Inferior parietal cortex (tissue), 1 donor: ENCODE measurements around the gene RNF212B.
"Not testable (repeated sequence)": the region's sequence is repeated elsewhere in the genome, so short reads cannot be mapped to it uniquely, and the experiment has no call there.

Experiments used
- DNase-seq: peaks from one replicate; pipeline ENCODE4 v3.0.0-alpha.2; 2016; ENCODE audit errors: extremely low spot score

RNF212B gene

DNA sequence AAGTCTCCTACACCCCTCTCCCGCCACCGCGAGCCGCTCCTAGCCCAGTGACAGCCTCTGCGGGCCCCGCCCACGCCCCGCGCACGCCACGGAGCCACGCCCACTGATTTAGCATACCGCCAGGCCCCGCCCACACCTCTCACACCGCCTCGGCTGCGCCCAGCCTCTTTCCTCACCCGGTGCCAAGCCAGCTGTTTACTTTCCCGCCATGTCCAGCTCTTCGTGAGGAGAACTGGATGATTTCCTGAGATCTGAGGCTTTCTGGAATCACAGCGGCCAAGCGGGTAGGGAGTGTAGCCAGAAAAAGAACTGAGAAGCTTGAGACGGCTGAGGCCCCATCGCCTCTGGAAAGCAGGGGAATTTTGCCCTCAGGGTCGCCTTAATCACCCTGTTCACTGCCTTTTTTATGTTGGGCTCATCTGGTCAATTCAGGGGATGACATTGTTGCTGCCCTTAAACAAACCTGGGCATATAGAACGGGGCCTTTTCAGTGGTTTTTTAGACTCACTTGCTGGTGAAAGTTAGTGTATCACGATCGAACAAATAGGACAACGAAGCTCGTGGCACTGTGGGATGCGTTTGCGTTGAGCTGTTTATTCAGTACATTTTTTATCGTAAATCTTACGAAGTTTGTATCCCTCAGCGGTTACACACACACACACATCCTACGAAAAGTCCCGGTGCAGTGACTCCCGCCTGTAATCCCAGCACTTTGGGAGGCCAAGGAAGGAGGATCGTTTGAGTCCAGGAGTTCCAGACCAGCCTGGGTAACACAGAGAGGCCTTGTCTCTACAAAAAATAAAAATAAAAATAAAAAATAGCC, at the start of gene RNF212B:
TSS of gene RNF212B (plus strand) at position 165 of the 823 bp plus-strand sequence. CDS start 2,410 bp downstream, outside the sequence.
- peak; percentile 71 for DNase-seq

GRCh38 chr14:23193432-23193831, 44.3 kb upstream of the RNF212B start:
- DNase-seq, result no peak

DNA sequence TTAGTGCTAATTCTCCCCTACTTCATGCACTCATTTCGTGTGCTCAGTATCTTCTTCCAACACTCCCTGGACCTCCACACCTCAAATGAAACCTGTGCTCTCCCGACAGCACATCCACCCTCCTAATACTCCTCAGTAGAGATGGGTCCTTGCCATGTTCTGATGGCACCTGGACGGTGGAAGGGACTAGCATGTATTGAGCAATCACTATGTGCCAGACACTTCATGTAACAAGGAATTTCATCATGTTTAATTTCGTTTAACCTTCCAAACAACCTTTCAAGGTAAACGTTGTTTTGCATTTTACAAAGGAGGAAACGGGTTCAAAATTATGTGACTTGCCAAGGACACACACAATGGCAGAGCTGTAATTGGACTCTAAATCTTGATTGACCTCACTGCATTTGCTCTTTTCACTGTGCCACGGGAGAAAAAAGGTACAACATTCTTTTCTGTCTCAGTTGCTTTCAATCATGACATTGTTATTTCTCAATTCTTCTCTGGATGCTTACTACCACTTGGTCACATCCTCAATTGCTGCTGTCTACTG, 42.1 kb upstream of the RNF212B start:
- DNase-seq, result no peak

DNA sequence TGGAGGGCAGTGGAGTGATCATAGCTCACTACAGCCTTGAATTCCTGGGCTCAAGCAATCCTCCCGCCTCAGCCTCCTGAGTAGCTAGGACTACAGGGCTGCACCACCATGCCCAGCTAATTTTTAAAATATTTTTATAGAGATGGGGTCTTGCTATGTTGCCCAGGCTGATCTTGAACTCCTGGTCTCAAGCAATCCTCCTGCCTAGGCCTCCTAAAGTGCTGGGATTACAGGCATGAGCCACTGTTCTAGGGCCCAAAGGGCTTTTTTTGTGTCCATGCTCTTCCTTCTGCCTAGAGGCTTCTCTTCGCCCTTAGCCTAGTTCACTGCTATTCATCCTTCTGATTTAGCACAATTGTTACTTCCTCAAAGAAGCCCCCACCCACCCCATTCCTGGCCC, 41.2 kb upstream of the RNF212B start:
- not testable (repeated sequence) for DNase-seq

GRCh38 chr14:23199141-23199540, 38.6 kb upstream of the RNF212B start:
- not testable (repeated sequence) for DNase-seq

DNA sequence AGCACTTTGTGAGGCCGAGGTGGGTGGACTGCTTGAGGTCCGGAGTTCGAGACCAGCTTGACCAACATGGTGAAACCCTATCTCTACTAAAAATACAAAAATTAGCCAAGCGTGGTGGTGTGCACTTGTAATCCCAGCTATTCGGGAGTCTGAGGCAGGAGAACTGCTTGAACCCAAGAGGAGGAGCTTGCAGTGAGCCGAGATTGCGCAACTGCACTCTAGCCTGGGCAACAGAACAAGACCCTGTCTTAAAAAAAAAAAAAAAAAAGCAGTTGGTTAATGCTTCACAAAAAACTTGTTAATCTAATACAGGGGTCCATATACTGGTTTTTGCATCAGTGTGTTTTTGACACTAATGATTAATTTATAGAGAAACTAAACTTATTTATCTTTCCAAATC, 35.7 kb upstream of the RNF212B start:
- DNase-seq, result no peak

DNA sequence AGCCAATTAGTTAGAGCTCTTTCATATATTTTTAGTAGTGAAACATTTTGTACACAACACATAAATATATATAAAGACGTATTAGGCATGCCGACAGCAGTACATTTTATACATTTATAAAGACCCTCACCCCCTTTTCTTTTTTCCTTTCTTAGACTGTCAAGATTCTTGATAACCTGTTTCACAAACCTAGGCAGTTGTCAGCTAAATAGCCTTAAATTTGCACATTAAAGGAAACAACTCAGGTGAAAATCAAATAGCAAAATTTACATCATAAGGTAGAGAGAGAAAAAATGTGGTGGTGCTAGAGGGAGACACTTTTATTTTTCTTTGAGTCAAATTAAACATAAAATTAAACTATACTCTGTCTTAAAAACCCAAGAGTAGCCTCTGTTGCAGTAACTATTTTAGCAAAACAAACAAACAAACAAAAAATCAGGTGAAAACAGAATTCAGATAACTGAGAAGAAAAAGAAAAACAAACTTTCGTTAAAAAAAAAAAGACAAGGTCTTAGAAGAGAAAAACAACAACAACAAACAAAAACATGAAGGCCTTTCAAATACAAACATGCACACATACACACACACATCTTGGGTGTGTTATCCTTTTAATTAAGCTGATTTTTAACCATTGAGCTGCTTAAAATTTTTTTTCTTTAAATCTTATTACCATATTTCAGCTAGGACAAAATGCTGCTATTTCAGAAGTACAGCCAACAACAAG, 31.2 kb upstream of the RNF212B start:
- DNase-seq, result no peak

DNA sequence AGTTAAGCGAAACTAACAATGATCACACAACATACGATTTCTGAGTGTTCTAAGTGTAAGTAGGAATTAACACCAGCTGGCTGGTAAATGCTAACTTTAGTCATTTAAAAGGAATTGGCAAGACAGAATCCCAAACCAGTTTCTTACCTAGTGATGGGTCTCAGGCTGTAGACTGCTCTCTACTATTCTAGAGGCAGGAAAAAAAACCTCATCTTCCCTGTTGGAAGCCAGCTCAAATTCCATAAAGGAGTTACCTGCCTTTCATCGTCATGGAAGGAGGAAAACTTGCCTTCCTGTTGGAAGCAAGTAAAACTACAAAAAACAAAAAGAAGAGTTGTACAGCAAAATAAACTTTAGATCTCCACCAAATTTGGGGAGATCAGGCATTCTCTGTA, 30.6 kb upstream of the RNF212B start:
- DNase-seq, result no peak

DNA sequence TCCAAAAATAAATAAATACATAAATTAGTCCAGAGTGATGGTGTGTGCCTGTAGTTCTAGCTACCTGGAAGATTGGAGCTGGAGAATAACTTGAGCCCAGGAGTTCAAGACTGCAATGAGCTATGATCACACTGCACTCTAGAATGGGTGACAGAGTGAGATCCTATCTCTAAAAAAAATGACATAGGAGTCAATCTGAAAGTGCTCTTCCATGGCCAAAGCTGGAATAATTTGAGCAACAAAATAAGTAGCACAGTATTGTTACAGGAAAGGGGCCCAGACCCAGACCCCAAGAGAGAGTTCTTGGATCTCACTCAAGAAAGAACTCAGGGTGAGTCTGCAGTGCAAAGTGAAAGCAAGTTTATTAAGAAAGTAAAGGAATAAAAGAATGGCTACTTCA, 29.4 kb upstream of the RNF212B start:
- no peak for DNase-seq

DNA sequence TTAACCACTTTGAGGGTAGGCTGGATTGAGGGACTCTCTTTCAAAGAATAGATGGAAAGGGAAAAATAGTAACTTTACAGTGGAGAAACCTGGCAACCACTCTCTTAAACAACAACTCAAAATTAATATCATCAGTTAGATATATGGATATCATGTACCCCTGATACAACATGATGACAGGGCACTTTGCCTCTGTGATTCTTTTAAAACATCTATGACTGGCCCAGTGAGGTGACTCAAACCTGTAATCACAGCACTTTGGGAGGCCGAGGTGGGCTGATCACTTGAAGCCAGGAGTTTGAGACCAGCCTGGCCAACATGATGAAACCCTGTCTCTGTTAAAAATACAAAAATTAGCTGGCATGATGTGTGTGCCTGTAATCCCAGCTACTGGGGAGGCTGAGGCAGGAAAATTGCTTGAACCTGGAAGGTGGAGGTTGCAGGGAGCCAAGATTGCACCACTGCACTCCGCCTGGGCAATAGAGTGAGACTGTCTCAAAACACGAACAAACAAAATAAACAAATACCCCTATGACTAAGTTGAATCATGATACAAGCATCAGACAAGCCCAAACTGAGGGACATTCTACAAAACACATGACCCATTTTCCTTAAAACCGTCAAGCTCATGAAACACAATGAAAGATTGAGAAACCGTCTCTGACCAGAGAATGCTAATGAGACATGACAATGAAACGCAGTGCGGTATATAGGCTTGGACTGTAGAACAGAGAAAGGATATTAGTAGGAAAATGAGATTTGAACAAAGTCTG, 27.9 kb upstream of the RNF212B start:
- no peak for DNase-seq

- DNase-seq, result no peak
Measured at GRCh38 chr14:23215421-23215820, 22.3 kb upstream of the RNF212B start.

- DNase-seq, result no peak
Measured at GRCh38 chr14:23217032-23218020, 20.4 kb upstream of the RNF212B start.

- no peak for DNase-seq
Measured at GRCh38 chr14:23219075-23219474, 18.7 kb upstream of the RNF212B start.

DNA sequence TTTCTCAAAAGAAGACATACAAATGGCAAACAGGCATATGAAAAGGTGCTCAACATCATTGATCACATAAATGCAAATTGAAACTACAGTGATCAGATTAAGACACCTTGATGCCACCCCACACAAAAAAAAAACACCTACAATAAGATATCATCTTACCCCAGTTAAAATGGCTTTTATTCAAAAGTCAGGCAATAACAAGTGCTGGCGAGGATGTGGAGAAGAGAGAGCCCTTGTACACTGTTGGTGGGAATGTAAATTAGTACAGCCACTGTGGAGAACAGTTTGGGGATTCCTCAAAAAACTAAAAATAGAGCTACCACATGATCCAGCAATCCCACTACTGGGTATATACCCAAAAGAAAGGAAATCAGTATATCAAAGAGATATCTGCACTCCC, 12.8 kb upstream of the RNF212B start:
- not testable (repeated sequence) for DNase-seq

- no peak for DNase-seq
Measured at GRCh38 chr14:23227566-23227965, 10.2 kb upstream of the RNF212B start.

DNA sequence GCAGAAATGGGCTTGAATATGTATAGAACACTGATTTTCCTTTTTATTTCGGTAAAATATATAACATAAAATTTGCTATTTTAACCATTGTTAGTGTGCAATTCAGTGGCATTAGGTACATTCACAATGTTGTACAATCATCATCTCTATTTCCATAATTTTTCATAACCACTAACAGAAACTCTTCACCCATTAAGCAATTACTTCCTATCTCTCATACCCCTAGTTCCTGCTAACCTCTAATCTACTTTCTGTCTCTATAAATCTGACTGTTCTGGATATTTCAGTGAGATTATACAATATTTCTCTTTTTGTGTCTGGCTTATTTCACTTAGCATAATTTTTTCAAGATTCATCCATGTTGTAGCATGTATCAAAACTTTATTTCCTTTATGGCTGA, 8.9 kb upstream of the RNF212B start:
- DNase-seq, result no peak

DNA sequence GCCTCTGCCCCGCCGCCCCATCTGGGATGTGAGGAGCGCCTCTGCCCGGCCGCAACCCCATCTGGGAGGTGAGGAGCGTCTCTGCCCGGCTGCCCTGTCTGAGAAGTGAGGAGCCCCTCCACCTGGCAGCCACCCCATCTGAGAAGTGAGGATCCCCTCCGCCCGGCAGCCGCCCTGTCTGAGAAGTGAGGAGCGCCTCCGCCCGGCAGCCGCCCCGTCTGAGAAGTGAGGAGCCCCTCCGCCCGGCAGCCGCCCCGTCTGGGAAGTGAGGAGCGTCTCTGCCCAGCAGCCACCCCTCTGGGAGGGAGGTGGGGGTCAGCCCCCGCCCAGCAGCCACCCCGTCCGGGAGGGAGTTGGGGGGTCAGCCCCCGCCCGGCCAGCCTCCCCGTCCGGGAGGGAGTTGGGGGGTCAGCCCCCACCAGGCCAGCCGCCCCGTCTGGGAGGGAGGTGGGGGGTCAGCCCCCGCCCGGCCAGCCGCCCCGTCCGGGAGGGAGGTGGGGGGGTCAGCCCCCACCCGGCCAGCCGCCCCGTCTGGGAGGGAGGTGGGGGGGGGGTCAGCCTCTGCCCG, 5.4 kb upstream of the RNF212B start:
- DNase-seq, result not testable (repeated sequence)

- DNase-seq, result no peak
Measured at GRCh38 chr14:23240661-23241060, 2.9 kb downstream of the RNF212B start.

DNA sequence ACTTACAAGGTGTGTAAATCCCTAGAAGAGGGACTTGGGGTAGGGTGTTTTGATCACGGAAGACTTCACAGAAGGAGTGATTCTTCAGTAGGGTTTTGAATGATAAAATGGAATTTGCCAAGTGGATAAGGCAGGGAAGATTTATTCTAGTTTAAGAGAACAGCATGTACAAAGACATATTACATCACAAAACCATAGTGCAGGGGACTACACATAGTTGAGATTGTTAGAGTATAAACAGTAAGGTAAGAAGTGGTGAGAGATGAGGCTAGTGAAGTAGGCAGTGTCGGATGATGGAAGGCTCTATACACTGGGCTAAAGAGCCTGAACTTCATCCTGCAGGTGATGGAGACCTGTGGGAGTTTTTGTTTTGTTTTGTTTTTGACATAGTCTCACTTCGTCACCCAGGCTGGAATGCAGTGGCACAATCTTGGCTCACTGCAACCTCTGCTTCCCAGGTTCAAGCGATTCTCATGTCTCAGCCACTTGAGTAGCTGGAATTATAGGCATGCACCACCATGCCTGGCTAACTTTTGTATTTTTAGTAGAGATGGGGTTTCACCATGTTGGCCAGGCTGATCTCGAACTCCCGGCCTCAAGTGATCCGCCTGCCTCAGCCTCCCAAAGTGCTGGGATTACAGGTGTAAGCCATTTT, 3.5 kb downstream of the RNF212B start:
- not testable (repeated sequence) for DNase-seq

DNA sequence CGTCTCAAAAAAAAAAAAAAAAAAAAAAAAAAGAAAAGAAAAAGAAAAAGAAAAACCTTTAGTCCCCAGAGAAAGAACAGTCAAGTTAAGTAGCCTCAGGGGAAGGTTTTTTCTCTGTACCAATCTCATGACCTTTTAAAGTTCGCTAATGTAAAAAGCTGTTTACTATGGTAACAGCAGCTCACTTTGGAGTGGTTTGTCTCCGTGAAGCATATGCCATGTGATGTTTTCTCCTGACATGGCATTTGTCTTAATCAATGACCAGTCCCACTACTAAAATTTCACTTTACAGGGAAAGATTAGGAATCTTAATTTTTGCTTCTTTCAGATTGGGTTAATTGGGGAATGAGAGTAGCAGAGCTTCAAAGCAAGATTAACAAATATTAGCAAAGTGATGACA, 4.3 kb downstream of the RNF212B start:
- DNase-seq, result no peak
